GM12892 (cell line): ENCODE results near the gene CTTN.
A peak's percentile ranks its signal among the peaks of the same experiment; 100 is the strongest.

ENCODE experiments used
- DNase-seq: peaks from one replicate; pipeline ENCODE4 v3.0.0; 2011; ENCODE audit not compliant: insufficient read length
- FAIRE-seq: peaks from 2 replicates; lab custom pipeline; 2011; peaks lifted over from hg19 to GRCh38; lab: Jason Lieb, UNC
- POLR2A ChIP-seq: IDR thresholded peaks from 2 replicates; pipeline ENCODE4 v1.6.1; 2011; ENCODE audit warnings: low read depth, low read length, control low read depth
- POLR2AphosphoS5 ChIP-seq: IDR thresholded peaks from 2 replicates; pipeline ENCODE4 v1.6.1; 2011; ENCODE audit warnings: low read depth, low read length, control low read depth
- TAF1 ChIP-seq: IDR thresholded peaks from 2 replicates; pipeline ENCODE4 v1.6.1; 2011; ENCODE audit warnings: low read depth, mild to moderate bottlenecking, control low read depth, low read length, borderline replicate concordance

CTTN gene

GRCh38 chr11:70467201-70468085 is 69.1 kb downstream of the CTTN start:
- TF ChIP-seq POLR2AphosphoS5 (no peak), TAF1 (no peak), POLR2A (no peak)
- DNase-seq: no peak
- FAIRE-seq: peak; percentile 86

GRCh38 chr11:70468256-70469195 is 70.2 kb downstream of the CTTN start:
- TF ChIP-seq POLR2A: no peak
- no peak for TF ChIP-seq TAF1
- TF ChIP-seq POLR2AphosphoS5: no peak
- no peak for DNase-seq
- FAIRE-seq: peak; percentile 72

- no peak for DNase-seq
- FAIRE-seq: peak; percentile 46
- TF ChIP-seq TAF1 (no peak), POLR2AphosphoS5 (no peak), POLR2A (no peak)
These were observed 71.8 kb downstream of the CTTN start for GRCh38 chr11:70470127-70470526.

- TF ChIP-seq TAF1 (no peak), POLR2AphosphoS5 (no peak), POLR2A (no peak)
- FAIRE-seq: peak; percentile 21
- peak; percentile 55 for DNase-seq
These were observed 72.9 kb downstream of the CTTN start for GRCh38 chr11:70471254-70471653.

- FAIRE-seq: no peak
- TF ChIP-seq TAF1 (no peak), POLR2AphosphoS5 (no peak), POLR2A (no peak)
- no peak for DNase-seq
These were observed 73.9 kb downstream of the CTTN start for GRCh38 chr11:70472240-70472639.

- TF ChIP-seq POLR2A: no peak
- no peak for TF ChIP-seq TAF1
- TF ChIP-seq POLR2AphosphoS5: no peak
- DNase-seq: no peak
- no peak for FAIRE-seq
These were observed 75.0 kb downstream of the CTTN start for GRCh38 chr11:70473186-70473872.

DNA sequence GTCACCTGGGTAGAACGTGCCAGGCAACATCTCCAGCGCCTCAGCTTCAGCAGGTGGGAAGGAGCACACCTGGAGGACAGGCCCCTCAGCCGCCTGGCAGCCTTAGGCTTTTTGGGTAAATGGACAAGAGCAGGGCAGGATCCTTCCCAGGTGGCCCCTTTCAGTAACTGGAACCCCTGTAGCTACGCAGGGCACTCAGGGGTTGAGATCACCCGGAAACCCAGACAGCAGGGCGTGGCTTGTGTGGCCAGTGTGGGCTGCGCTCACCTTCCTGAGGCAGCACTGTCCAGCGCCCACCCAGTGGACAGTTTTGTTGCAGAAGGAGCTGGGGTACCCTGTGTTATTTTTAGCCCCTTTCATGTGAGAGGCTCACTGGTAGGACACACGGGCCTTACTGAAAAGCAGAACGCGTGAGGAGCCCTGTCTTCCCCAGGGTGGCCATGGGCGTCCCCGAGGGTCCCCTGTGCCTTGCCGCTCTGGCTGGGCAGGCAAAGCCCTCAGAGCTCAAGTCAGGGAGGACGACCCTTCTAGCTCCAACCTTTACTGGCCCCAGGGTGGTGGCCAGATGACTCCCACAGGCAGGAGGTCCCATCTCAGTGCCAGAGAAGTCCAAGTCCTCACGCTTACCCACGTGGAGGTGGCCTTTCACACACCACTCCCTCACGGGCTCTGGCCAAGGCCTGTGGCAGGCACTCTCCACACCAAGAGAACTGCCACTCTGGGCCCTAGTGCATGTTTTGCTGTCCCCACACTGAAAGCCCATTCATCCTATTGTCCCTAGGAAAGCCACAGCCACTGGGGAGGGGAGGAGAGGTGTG is 75.8 kb downstream of the CTTN start:
- TF ChIP-seq POLR2A (no peak), POLR2AphosphoS5 (no peak), TAF1 (no peak)
- FAIRE-seq (no peak), DNase-seq (no peak)

DNA sequence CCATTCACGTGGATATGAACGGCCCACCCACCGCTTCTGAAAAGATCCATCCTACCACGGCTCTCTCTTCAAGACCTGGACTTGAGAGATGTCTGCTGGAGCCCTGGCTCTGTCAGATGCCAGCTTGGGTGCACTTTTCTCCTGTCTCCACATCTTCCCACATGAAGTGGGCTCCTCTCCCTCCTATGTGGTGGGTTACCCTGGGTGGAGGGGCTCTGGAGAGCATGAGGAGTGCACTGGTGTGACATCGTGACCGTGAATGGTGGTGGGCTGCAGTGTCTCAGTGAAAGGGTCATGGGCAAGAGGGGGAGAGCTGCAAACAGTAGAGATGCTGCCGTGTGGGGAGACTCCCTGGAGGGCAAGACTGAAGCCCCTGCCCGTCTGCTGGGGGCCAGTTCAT is 76.4 kb downstream of the CTTN start:
- DNase-seq (no peak), FAIRE-seq (no peak)
- TF ChIP-seq POLR2A (no peak), POLR2AphosphoS5 (no peak), TAF1 (no peak)

DNA sequence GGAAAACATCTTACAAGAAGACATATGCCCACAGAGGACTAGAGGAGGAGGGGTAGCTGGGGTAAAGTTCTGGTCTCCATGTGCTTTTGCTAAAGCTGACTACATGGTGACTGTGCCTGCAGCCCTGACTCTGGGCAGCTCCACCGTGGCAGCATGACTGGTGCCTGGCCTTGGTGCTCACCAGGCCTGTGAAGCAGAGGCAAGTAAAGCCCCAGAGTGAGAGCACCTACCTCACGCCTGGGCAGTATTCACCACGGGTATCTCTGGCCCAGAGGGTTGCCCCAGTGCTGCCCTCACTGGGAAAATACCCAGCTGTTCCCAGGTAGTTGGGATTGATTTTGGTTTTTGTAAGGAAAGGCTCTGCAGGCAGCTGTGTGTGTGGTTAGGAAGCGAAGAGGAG is 78.3 kb downstream of the CTTN start:
- TF ChIP-seq TAF1 (no peak), POLR2A (no peak)
- DNase-seq (no peak), FAIRE-seq (no peak)

DNA sequence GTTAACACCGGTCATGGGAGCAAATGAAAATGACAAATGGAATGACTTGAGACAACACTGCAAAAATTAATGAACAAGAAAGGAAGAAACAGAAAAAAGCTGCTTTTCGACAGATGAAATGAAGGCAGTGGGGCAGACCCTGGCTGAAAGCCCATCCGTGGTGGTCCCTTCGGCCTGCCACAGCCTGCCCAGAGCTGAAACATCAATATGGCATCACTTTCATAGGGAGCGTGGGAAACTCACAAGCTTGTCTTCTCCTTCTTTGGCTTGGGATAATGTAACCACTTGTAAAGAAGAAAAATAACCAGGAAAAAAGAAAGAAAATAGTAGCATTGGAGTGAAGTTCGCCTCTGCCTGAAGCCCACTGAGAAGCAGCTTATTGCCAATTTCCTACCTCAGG is 78.8 kb downstream of the CTTN start:
- TF ChIP-seq TAF1 (no peak), POLR2AphosphoS5 (no peak), POLR2A (no peak)
- DNase-seq (no peak), FAIRE-seq (no peak)
